Myocyte (in vitro differentiated cells): ENCODE measurements around the gene CNOT6L. TPM values are rescaled to one million over a fixed set of nuclear protein-coding genes. Genes with fewer than 3 reads are reported as not detected.
"Not testable (repeated sequence)": the region's sequence is repeated elsewhere in the genome, so short reads cannot be mapped to it uniquely, and the experiment has no call there.

ENCODE experiments used
- DNase-seq: peaks from one replicate; pipeline ENCODE4 v3.0.0-alpha.2; 2012; ENCODE audit warnings: low read depth
- total RNA-seq: library from RNA; depleted of rRNA; stranded (reverse); fragments of >200 nt; gene quantifications from 2 replicates; pipeline ENCODE4 v1.2.3, GENCODE V29; 2014

The CNOT6L gene
- total RNA-seq, 1 donor from 2014 or later: 31.7 TPM

DNA sequence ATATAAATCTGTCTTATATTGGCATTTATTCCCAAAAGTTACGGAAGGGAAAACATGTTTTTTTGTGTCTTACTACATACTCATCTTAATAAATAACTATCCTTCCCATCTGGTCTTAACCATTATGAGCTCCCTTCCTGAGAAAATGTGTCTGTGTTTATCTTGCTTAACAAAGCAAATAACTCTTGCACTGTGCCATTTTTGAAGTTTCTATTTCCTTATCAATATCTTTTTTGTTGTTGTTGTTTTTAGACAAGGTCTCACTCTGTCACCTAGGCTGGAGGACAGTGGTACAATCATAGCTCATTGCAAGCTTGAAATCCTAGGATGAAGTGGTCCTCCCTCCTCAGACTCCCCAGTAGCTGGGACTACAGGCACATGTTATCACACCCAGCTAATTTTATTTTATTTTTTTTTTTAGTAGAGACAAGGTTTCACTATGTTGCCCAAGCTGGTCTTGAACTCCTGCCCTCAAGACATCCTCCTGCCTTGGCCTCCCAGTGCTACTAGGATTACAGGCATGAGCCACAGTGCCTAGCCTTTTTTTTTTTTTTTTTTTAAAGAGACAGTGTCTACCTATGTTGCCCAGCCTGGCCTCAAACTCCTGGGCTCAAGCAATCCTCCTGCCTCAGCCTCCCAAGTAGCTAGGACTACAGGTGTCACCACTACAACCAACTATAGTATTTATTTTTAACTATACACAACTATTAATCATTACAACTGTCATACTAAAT lies 36.9 kb downstream of the CNOT6L start:
- DNase-seq: no peak

DNA sequence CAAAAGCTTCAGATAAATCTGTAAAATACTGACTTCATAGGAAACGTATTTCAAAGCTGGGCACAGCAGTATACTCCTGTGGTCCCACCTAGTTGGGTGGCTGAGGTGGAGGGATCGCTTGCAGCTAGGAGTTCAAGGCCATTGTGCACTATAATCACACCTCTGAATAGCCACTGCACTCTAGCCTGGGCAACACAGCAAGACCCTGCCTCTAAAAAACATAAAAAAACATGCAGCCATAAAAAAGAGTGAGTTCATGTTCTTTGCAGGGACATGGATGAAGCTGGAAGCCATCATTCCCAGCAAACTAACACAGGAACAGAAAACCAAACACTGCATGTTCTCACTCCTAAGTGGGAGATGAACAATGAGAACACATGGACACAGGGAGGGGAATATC lies 38.4 kb downstream of the CNOT6L start:
- not testable (repeated sequence) for DNase-seq

DNA sequence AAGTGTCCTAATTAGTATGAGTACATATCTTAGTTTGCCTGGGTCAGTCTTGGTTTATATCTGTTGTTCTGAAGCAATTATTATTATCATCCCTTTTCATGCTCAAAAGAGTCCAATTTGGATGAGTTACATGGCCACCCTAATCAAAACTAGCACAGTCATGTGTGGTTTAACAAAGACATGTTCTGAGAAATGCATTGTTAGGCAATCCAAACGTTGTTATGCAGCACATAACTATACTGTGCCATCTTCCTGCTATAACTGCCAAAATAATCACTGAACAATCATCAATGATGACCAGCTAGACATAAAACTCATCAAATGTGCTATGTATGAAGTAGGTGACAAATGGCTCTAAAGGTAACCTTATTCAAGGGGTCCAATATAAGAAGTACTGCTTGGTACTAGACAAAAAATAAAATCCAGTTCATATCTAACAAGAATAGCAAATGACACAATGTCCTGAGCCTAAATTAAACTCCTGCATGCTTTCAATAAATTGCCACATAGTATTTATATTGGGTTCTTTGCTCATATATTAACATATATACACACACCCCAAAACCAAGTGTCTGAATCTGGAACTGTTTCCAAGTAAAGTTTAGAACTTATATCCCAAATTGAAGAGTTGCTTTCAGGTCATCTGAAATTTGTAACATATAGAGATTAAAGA lies 41.9 kb downstream of the CNOT6L start:
- no peak for DNase-seq

DNA sequence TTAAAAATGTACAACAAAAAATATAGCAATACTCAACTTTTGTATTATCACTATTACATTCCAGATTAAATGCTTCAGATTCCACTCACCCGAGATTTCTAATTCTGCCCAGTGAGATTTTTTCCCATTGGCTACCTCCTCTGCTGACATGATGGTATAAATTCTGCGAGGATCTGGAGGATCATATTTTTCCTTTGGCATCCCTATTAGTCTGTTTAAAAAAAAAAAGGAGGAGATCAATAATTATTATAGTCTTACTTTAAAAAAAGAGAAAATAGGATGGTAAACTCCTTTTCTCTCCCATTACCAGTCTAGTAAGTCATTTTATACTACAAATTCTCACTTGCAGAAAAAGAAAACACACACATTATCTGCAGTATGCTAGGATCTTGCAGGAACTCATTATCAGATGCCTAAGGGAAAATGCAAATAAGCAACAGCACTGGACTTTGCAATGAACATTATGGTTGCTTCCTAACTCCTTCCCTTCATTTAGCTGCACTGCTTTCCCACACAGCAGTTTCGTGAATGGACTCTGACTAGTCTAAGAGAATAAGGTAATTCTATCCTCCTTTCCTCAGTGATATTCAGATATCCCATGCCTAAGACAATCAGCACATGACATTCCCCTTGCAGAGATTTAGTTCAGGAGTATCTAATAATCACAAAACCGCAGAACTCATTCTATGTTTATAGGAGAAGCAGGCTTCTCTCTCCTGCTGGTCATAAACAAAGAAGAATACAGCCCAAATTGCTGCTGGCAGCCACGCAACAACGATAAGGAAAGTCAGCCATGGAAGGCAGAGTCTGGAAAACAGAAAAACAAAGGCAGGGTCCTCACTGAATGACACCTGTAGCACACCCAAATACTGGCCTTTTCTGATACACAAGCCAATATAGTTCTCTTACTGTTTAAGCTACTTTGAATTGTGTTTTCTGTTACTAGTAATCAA lies 42.7 kb downstream of the CNOT6L start:
- no peak for DNase-seq

- DNase-seq: no peak
Measured at GRCh38 chr4:77773101-77773500, 46.1 kb downstream of the CNOT6L start.

- no peak for DNase-seq
Measured at GRCh38 chr4:77771566-77771965, 47.6 kb downstream of the CNOT6L start.

GRCh38 chr4:77765720-77766119 lies 53.4 kb downstream of the CNOT6L start:
- no peak for DNase-seq

GRCh38 chr4:77762531-77762930 lies 56.6 kb downstream of the CNOT6L start:
- DNase-seq: no peak

- no peak for DNase-seq
Measured at GRCh38 chr4:77761595-77761994, 57.6 kb downstream of the CNOT6L start.

DNA sequence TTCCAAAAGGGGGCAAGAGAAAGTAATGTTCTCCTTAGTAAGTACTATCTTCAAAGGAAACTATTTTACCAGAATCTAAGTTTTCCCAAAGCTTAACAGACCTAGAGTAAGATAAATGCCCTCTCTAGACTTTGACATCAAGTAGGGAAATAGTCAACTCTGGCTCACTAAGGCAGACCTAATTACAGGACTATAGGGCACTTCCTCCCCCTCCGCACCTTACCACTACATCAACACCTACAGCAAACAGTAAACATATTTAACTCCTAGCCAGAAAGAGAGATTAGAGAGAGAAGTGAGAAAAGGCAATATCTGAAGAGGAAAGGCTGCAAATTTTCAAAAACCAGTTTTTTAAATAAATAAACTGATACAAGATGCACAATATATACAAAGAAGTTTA lies 60.4 kb downstream of the CNOT6L start:
- DNase-seq: no peak

DNA sequence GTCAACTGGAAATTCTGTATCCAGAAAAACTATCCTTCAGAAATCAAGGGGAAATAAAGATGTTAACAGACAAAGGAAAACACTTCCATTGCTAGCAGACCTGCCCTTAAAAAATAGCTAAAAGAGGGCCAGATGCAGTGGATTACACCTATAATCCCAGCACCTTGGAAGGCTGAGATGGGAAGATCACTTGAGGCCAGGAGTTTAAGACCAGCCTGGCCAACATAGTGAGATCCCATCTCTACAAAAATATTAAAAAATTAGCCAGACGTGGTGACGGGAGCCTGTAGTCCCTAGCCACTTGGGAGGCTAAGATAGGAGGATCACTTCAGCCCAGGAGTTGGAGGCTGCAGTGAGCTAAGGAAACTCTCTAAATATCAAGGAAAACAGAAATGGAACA lies 67.4 kb downstream of the CNOT6L start:
- DNase-seq: no peak

DNA sequence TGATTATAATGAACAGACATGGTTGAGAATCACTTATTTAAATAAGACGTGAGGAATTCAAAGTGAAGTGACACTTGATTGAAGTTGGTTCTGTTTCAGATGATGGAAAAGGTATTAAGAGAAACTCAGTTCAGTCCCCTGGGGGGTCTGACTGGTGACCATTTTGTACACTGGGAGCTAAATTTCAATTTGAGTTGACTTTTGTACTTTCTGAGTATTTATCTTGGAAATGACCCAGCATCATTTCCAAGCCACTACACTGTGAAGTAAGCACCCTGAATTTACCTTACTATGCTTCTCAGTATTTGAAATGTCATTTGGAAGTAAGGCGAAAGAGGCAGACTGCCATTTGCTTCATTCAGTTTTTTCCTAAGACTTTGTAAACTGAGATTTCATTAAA lies 73.4 kb downstream of the CNOT6L start:
- no peak for DNase-seq

GRCh38 chr4:77742054-77742453 lies 77.1 kb downstream of the CNOT6L start:
- no peak for DNase-seq

- DNase-seq: no peak
Measured at GRCh38 chr4:77740480-77740879, 78.7 kb downstream of the CNOT6L start.

- peak; percentile 28 for DNase-seq
Measured at GRCh38 chr4:77734928-77735327, 84.2 kb downstream of the CNOT6L start.

GRCh38 chr4:77731656-77732055 lies 87.5 kb downstream of the CNOT6L start:
- DNase-seq: peak; percentile 17

DNA sequence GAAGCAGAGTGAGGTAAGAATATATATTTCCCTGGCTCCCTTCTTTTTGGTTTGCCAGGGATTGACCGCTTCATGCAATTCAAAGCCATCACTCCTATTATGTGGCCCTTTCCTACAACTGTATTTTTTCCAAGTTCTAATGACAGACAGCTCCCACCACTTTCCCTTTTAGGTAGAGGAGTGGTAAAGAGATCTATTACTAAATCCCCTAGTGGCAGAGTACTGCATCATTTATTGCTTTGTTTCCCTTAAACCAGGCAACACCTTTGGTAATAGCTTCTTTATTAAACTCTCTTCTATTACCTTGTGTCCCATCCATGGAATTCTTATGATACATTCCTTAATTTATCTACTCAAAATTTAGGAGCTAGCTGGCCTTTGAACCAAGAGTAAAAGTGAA lies 90.7 kb downstream of the CNOT6L start:
- no peak for DNase-seq

- DNase-seq: no peak
Measured at GRCh38 chr4:77721073-77721472, 98.1 kb downstream of the CNOT6L start.

DNA sequence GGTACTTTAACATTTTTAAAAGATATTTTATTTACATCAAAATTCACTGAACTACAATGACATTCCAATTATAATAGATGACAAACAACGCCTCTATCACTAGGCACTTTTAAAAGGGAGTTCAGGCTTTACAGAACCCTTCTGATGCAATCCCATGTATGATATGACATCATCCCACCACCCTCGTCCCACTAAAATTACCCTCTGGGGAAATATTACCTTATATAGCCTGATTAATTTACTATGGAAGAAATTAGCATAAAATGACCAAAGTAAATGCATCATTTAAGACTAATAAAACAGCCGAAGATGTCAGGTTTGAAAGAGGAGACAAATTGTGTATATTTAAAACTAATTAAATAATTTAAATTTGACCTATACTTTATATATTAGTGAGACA lies 100.7 kb downstream of the CNOT6L start:
- DNase-seq: not testable (repeated sequence)

DNA sequence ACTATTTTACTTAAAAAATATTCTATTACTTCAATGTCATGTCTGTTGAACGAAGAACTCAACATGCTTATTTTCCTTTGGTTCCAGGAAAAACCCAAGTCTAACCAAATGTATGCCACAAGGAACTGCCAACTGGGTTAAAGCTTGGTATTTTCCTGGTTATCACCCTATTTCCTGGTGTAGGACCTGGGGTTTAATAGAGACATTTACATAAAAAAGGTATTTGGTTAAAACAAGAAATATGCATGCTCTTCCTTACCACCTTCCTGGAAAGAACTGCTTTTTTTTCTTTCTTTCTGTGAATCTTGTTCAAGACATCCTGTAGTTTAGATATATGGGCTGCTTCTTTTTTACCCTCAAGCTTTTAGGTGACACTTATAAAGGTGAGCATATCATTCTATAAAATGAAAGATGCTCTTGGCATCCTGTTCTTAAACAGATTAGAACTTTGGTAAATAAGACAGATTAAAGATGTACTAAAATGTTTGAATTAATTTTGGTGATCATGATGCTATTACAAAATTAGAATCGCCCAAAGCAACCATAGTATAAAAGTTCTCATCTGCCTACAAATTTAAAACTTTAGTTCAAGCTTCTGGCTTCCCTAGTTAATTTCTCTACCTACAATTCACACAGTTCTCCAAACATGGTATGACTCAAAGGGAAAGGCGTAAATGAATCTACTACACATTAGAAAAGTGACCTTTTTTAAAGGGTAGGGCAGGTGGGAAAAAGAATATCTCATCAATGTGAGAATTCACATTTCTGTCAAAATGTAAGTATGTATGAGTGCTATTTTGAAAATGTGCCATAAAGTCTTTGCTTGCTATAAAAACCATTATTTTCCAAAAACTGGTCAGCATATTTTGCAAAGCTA lies 103.5 kb downstream of the CNOT6L start:
- DNase-seq: no peak

- no peak for DNase-seq
Measured at GRCh38 chr4:77714514-77714913, 104.7 kb downstream of the CNOT6L start.
